GM19397 (cell line): ENCODE data around the gene C5AR2.
"Not testable (repeated sequence)": the region's sequence is repeated elsewhere in the genome, so short reads cannot be mapped to it uniquely, and the experiment has no call there.

ENCODE experiments used
- ATAC-seq: cut with Tn5 transposase; IDR thresholded peaks from one replicate; pipeline ENCODE4 v1.9.1; 2021; ENCODE audit warnings: mild to moderate bottlenecking, moderate library complexity; ENCODE audit not compliant: unreplicated experiment

The C5AR2 gene

GRCh38 chr19:47358936-47359335, 27.0 kb downstream of the C5AR2 start:
- no peak for ATAC-seq

GRCh38 chr19:47362321-47362720, 30.3 kb downstream of the C5AR2 start:
- ATAC-seq, result no peak

GRCh38 chr19:47363758-47364531, 32.0 kb downstream of the C5AR2 start:
- ATAC-seq, result no peak

GRCh38 chr19:47365455-47365854, 33.5 kb downstream of the C5AR2 start:
- not testable (repeated sequence) for ATAC-seq

GRCh38 chr19:47370045-47370611, 38.2 kb downstream of the C5AR2 start:
- no peak for ATAC-seq

GRCh38 chr19:47371261-47371660, 39.3 kb downstream of the C5AR2 start:
- no peak for ATAC-seq

- no peak for ATAC-seq
These were observed 40.6 kb downstream of the C5AR2 start for GRCh38 chr19:47372603-47373002.

- no peak for ATAC-seq
These were observed 41.6 kb downstream of the C5AR2 start for GRCh38 chr19:47373246-47374240.

GRCh38 chr19:47374876-47375693, 43.1 kb downstream of the C5AR2 start:
- no peak for ATAC-seq

GRCh38 chr19:47375694-47376588, 44.0 kb downstream of the C5AR2 start:
- ATAC-seq, result no peak

- ATAC-seq, result no peak
These were observed 44.7 kb downstream of the C5AR2 start for GRCh38 chr19:47376589-47377144.

- ATAC-seq, result no peak
These were observed 45.3 kb downstream of the C5AR2 start for GRCh38 chr19:47377208-47377701.

GRCh38 chr19:47377801-47378200, 45.8 kb downstream of the C5AR2 start:
- no peak for ATAC-seq

GRCh38 chr19:47378246-47378645, 46.3 kb downstream of the C5AR2 start:
- ATAC-seq, result no peak

GRCh38 chr19:47379381-47379938, 47.5 kb downstream of the C5AR2 start:
- ATAC-seq, result no peak

GRCh38 chr19:47380559-47380958, 48.6 kb downstream of the C5AR2 start:
- no peak for ATAC-seq

- ATAC-seq, result no peak
These were observed 49.1 kb downstream of the C5AR2 start for GRCh38 chr19:47381121-47381520.

- ATAC-seq, result no peak
These were observed 49.8 kb downstream of the C5AR2 start for GRCh38 chr19:47381653-47382279.
